Sigmoid colon (tissue), 4 donors: Measurements from ENCODE around the gene GEMIN8.

Source experiments
- EP300 ChIP-seq, 4 donors: sonication (generic); formaldehyde crosslinking; IDR thresholded peaks; one replicate each; pipeline ENCODE4 v1.6.1; 2017; ENCODE audit warnings: antibody characterized with exemption in 4 of 4
- POLR2A ChIP-seq, 2 donors: fragments of 450-650 bp; IDR thresholded peaks; one replicate each; pipeline ENCODE4 v1.6.1; 2016; ENCODE audit warnings: antibody characterized with exemption in 2 of 2, mild to moderate bottlenecking in 2 of 2, moderate library complexity in 2 of 2
- POLR2AphosphoS5 ChIP-seq, 4 donors: sonication (generic); formaldehyde crosslinking; IDR thresholded peaks; one replicate each; pipeline ENCODE4 v1.6.1; 2017; ENCODE audit warnings: antibody characterized with exemption in 4 of 4
- TF ChIP-seq, protein P1 (sequence below), 4 experiments: fragments of 450-650 bp in 3 of 4; fragments of 200-600 bp in 1 of 4; IDR thresholded peaks; one replicate each; pipeline ENCODE4 v1.5.1; 2016 to 2019; ENCODE audit warnings: antibody characterized with exemption in 4 of 4, mild to moderate bottlenecking in 3 of 4, moderate library complexity in 2 of 4

DNA sequence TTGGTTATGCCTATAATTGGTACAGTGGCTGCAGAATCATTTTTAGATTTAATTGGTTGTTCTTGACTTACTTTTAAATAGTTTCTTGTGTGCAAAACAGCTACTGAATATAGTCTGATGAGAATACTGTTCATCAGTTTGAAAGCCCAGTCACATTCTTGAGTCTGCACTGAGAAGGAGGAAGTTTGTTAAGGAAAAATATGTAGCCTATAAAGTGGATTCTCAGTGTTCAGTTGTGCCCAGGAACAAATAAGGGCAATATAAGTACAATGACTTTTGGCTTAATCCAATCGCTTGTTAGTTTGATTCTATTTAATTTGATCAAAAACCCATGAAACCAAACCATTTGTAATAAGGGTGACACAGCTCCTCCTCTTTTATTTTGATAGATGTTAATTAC lies 32.8 kb upstream of the GEMIN8 start:
- TF ChIP-seq, protein P1, sequence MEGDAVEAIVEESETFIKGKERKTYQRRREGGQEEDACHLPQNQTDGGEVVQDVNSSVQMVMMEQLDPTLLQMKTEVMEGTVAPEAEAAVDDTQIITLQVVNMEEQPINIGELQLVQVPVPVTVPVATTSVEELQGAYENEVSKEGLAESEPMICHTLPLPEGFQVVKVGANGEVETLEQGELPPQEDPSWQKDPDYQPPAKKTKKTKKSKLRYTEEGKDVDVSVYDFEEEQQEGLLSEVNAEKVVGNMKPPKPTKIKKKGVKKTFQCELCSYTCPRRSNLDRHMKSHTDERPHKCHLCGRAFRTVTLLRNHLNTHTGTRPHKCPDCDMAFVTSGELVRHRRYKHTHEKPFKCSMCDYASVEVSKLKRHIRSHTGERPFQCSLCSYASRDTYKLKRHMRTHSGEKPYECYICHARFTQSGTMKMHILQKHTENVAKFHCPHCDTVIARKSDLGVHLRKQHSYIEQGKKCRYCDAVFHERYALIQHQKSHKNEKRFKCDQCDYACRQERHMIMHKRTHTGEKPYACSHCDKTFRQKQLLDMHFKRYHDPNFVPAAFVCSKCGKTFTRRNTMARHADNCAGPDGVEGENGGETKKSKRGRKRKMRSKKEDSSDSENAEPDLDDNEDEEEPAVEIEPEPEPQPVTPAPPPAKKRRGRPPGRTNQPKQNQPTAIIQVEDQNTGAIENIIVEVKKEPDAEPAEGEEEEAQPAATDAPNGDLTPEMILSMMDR (IDR thresholded peaks at IDR 0.05) = no peak
- TF ChIP-seq POLR2A (IDR thresholded peaks at IDR 0.05) (no peak), POLR2AphosphoS5 (IDR thresholded peaks at IDR 0.05) (no peak), EP300 (IDR thresholded peaks at IDR 0.05) (no peak)
